OCI-LY3 (cell line): Measurements from ENCODE around the gene BLM.
"Not testable (repeated sequence)": the region's sequence is repeated elsewhere in the genome, so short reads cannot be mapped to it uniquely, and the experiment has no call there.

ENCODE experiments used
- H2AFZ ChIP-seq: fragments of 200-600, 300-600 bp; shearing (Covaris generic); 2 replicates; pipeline ENCODE4 v1.6.0; 2014; ENCODE audit warnings: antibody characterized with exemption, low read depth, low read length
- H3K27ac ChIP-seq: fragments of 200-600, 300-600 bp; sonication (generic); 2 replicates; pipeline ENCODE4 v1.5.1; 2014; ENCODE audit warnings: mild to moderate bottlenecking, low read length, moderate library complexity, mixed read lengths
- H3K27me3 ChIP-seq: fragments of 200-600, 300-600 bp; sonication (generic); 2 replicates; pipeline ENCODE4 v1.6.1; 2014; ENCODE audit warnings: low read depth, low read length, mixed read lengths
- H3K36me3 ChIP-seq: fragments of 200-600, 300-600 bp; sonication (generic); replicated peaks from 2 replicates; pipeline ENCODE3; 2014; ENCODE audit warnings: low read depth, low read length, mixed read lengths
- H3K4me1 ChIP-seq: fragments of 300-600, 200-600 bp; sonication (generic); 2 replicates; pipeline ENCODE4 v1.6.1; 2014; ENCODE audit warnings: low read length, mixed read lengths
- H3K4me2 ChIP-seq: fragments of 200-600, 300-600 bp; sonication (generic); 2 replicates; pipeline ENCODE4 v1.6.1; 2014; ENCODE audit warnings: low read length, mixed read lengths
- H3K4me3 ChIP-seq: fragments of 300-600, 200-600 bp; sonication (generic); 2 replicates; pipeline ENCODE4 v1.5.1; 2014; ENCODE audit warnings: antibody characterized with exemption, mild to moderate bottlenecking, low read length, moderate library complexity
- H3K79me2 ChIP-seq: fragments of 300-600, 200-600 bp; shearing (Covaris generic); 2 replicates; pipeline ENCODE4 v1.6.1; 2014; ENCODE audit warnings: mild to moderate bottlenecking, low read length, mixed read lengths
- H3K9ac ChIP-seq: fragments of 300-600, 200-600 bp; shearing (Covaris generic); 2 replicates; pipeline ENCODE4 v1.6.0; 2014; ENCODE audit warnings: mild to moderate bottlenecking, low read length, moderate library complexity
- H3K9me3 ChIP-seq: fragments of 200-600, 300-600 bp; shearing (Covaris generic); 2 replicates; pipeline ENCODE4 v1.6.1; 2014; ENCODE audit warnings: low read length, mixed read lengths; ENCODE audit not compliant: insufficient read depth
- H4K20me1 ChIP-seq: fragments of 200-600, 300-600 bp; sonication (generic); 2 replicates; pipeline ENCODE4 v1.6.1; 2016; ENCODE audit warnings: low read length, mixed read lengths; ENCODE audit not compliant: insufficient read depth
- EZH2phosphoT487 ChIP-seq: fragments of 200-600 bp; shearing (Covaris generic); IDR thresholded peaks from 2 replicates; pipeline ENCODE4 v1.6.1; 2018; ENCODE audit warnings: antibody characterized with exemption, mixed run types, low read depth
- TF ChIP-seq, protein P1 (sequence below): fragments of 200-600, 300-600 bp; sonication (generic); IDR thresholded peaks from 2 replicates; pipeline ENCODE4 v1.5.1; 2014; ENCODE audit warnings: antibody characterized with exemption, low read length, low read depth

BLM gene

DNA sequence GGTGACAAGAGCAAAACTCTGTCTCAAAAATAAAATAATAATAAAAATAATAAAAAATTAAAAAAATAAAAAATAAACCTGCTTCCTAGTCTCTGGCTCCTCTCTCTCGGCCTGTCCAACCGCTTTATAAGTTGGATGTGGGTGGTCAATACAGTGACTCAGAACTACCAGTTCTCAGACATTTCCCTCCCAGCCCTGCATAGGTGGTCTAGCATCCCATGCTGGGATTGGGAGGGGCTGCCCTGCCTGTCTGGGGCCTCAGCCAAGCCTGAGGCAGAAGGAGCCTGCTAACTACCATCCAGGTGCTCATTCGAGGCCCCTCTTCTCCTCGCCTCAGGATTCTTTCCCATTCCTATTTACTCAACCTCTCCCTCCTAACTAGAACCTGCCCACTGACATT lies 33.3 kb upstream of the BLM start:
- Histone ChIP-seq H3K27me3 (no peaks in the 10 kb centered on the region), H3K36me3 (no peaks in the 10 kb centered on the region), H3K9me3 (no peaks in the 10 kb centered on the region), H2AFZ (no peak overlapping the region), H3K4me3 (no peak overlapping the region), H3K9ac (no peak overlapping the region), H4K20me1 (no peaks in the 10 kb centered on the region), H3K4me1 (peaks cover 18% of the 10 kb centered on the region), H3K27ac (no peak overlapping the region), H3K79me2 (no peaks in the 10 kb centered on the region), H3K4me2 (no peak overlapping the region)
- TF ChIP-seq, protein P1, sequence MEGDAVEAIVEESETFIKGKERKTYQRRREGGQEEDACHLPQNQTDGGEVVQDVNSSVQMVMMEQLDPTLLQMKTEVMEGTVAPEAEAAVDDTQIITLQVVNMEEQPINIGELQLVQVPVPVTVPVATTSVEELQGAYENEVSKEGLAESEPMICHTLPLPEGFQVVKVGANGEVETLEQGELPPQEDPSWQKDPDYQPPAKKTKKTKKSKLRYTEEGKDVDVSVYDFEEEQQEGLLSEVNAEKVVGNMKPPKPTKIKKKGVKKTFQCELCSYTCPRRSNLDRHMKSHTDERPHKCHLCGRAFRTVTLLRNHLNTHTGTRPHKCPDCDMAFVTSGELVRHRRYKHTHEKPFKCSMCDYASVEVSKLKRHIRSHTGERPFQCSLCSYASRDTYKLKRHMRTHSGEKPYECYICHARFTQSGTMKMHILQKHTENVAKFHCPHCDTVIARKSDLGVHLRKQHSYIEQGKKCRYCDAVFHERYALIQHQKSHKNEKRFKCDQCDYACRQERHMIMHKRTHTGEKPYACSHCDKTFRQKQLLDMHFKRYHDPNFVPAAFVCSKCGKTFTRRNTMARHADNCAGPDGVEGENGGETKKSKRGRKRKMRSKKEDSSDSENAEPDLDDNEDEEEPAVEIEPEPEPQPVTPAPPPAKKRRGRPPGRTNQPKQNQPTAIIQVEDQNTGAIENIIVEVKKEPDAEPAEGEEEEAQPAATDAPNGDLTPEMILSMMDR, result no peak
- TF ChIP-seq EZH2phosphoT487, result no peak

DNA sequence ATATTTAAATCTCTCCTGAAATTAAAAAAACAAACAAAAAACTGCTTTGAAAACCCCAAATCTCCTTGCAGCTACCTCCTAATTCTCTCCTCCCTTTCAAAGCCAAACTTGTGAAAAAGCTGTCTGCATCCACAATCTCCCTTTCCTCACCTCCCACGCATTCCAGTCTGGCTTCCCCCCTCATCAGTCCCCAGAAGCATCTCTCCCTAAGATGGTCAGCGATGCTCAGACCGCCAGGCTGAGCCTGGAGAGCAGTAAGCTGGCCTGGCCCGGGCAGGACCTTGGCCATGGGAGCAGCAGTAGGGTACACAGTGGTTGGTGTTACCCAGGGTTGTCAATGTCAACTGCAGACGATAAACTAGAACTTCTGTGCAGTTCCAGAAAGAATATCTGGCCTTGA lies 32.9 kb upstream of the BLM start:
- Histone ChIP-seq H3K4me1 (peaks cover 18% of the 10 kb centered on the region), H3K27ac (no peak overlapping the region), H3K9ac (no peak overlapping the region), H3K4me3 (no peak overlapping the region), H3K9me3 (no peaks in the 10 kb centered on the region), H3K36me3 (no peaks in the 10 kb centered on the region), H3K79me2 (no peaks in the 10 kb centered on the region), H2AFZ (no peak overlapping the region), H4K20me1 (no peaks in the 10 kb centered on the region), H3K27me3 (no peaks in the 10 kb centered on the region), H3K4me2 (no peak overlapping the region)
- TF ChIP-seq, protein P1, result no peak
- no peak for TF ChIP-seq EZH2phosphoT487

DNA sequence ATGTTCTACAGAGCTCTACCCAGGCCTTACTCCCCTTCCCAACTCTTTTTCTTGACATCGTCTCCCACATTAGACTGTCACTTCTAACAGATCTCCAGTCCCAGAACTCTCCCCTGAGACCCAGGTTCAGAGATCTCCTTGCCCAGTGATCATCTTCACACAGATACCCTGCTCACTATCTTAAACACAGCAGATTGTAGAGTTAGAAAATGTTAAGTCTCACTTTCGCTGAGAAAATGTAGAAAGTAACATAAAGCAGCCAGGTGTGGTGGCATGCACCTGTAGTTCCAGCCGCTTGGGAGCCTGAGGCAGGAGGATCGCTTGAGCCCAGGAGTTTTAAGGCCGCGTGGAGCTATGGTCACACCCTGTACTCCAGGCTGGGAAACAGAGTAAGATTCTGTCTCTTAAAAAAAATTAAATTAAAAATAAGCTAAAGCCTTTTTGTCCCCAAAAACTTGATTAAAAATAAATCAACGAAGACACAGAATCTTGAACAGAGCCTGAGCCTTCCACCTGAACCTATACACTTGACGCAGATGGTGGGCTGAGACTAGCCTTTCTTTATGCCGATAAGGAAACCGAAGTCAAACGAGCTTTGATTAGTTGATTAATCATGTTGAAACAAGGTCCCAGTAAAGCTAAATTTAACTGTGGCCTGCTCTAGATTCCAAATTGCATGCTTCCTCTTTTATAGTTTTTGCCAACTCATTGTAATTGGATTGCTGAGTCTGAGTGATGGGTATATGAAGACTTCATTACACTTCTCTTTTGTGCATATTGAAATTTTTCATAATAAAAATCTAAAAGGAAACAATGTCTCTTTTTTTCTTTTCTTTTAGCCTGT lies 31.3 kb upstream of the BLM start:
- H3K9me3 ChIP-seq, result no peaks in the 10 kb centered on the region
- H3K27me3 ChIP-seq, result no peaks in the 10 kb centered on the region
- no peak overlapping the region for H3K9ac ChIP-seq
- H3K79me2 ChIP-seq, result no peaks in the 10 kb centered on the region
- no peak overlapping the region for H2AFZ ChIP-seq
- H3K4me3 ChIP-seq, result no peak overlapping the region
- H4K20me1 ChIP-seq, result no peaks in the 10 kb centered on the region
- H3K36me3 ChIP-seq, result no peaks in the 10 kb centered on the region
- H3K4me1 ChIP-seq, result peaks cover 18% of the 10 kb centered on the region
- H3K4me2 ChIP-seq, result peak overlapping the region; percentile 35
- peak overlapping the region; percentile 2; the same call in 1 of the 2 replicates for H3K27ac ChIP-seq
- no peak for TF ChIP-seq EZH2phosphoT487
- TF ChIP-seq, protein P1, result no peak

DNA sequence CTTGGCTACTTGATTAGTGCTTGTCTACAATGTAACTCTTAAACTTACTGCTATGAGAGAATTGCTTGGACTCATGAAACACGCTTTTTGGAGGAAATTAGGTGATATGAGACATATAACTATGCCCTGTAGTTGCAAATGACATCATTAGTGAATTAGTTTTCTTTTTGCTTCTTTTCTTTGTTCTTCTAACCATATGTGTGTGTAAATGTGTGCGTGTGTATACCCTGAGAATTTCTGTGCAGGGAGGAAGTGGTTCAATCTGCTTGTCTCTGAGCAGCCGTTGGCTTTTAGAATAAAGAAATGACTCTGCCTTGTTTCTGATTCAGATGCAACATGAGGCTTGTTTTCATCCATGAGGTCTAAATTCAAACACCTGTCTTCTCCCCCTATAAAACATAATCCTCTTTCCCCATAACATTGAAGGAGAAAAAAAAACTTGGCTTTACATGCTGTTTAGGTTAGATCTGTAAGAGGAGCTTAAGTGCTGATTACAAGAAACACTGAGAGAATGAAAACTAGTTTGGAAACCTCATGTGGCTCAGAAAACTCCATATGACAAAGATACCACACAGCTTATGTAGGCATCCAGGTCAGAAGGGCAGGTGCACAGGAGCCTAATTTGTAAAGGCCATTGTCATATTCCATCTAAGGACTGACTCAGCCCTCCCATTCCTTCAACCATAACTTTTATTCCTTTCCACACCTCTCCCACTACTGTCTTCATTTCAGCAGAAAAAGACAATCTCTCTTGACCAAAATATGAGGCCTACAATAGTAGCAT lies 30.5 kb upstream of the BLM start:
- Histone ChIP-seq H3K4me2 (peak overlapping the region; percentile 35), H3K27ac (peak overlapping the region; percentile 2; the same call in 1 of the 2 replicates), H4K20me1 (no peaks in the 10 kb centered on the region), H3K4me1 (peaks cover 18% of the 10 kb centered on the region), H3K27me3 (no peaks in the 10 kb centered on the region), H3K9me3 (no peaks in the 10 kb centered on the region), H3K79me2 (no peaks in the 10 kb centered on the region), H3K4me3 (no peak overlapping the region), H3K36me3 (no peaks in the 10 kb centered on the region), H3K9ac (no peak overlapping the region), H2AFZ (no peak overlapping the region)
- no peak for TF ChIP-seq EZH2phosphoT487
- TF ChIP-seq, protein P1, result no peak

DNA sequence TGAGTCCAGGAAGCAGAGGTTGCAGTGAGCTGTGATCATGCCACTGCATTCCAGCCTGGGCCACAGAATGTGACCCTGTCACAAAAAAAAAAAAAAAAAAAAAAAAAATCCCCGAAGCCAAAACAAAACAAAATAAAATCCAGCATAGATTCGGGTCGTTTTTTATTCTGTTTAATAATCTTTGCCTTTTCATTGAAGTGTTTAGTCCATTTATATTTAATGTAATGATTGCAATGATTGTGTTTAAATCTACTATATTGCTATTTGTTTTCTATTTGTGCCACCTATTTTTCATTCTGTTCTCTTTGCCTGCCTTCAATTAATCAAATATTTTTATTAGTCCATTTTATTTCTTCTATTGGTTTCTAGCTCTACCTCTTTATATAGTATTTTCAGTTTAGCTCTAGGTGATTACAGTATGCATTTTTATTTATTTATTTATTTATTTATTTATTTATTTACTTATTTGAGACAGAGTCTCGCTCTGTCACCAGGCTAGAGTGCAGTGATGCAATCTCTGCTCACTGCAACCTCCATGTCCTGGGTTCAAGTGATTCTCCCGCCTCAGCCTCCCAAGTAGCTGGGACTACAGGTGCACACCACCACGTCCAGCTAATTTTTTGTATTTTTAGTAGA lies 27.7 kb upstream of the BLM start:
- H3K4me3 ChIP-seq, H4K20me1 ChIP-seq, H3K9me3 ChIP-seq, H3K9ac ChIP-seq, H2AFZ ChIP-seq, H3K36me3 ChIP-seq, H3K79me2 ChIP-seq, H3K4me2 ChIP-seq, H3K27me3 ChIP-seq, H3K27ac ChIP-seq: not testable (repeated sequence)
- H3K4me1 ChIP-seq, result peaks cover 18% of the 10 kb centered on the region
